GDM1 (cell line): ENCODE results near the gene SPTB.

ENCODE experiments used
- DNase-seq: peaks from one replicate; lab custom pipeline; 2025; lab: John Stamatoyannopoulos, UW

The SPTB gene

DNA sequence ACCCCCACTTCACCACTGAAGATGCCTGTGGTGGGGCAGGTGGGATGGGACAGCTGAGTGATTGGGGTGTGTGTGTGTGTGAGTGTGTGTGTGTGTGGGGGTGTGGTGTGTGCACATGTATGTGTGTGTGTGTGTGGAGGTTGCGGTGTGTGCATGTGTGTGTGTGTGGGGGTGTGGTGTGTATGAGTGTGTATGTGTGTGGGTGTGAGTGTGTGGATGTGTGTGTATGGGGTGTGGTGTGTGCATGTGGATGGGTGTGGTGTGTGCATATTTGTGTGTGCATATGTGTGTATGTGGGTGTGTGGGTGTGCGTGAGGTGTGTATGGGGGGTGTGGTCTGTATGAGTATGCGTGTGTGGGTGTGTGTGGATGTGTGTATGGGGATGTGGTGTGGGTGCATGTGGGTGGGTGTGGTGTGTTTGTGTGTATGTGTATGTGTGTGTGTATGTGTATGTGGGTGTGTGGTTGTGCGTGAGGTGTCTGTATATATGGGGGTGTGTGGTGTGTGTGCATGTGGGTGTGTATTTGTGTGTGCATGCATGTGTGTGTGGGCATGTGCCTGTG is 113.9 kb downstream of the SPTB start:
- no peak for DNase-seq

DNA sequence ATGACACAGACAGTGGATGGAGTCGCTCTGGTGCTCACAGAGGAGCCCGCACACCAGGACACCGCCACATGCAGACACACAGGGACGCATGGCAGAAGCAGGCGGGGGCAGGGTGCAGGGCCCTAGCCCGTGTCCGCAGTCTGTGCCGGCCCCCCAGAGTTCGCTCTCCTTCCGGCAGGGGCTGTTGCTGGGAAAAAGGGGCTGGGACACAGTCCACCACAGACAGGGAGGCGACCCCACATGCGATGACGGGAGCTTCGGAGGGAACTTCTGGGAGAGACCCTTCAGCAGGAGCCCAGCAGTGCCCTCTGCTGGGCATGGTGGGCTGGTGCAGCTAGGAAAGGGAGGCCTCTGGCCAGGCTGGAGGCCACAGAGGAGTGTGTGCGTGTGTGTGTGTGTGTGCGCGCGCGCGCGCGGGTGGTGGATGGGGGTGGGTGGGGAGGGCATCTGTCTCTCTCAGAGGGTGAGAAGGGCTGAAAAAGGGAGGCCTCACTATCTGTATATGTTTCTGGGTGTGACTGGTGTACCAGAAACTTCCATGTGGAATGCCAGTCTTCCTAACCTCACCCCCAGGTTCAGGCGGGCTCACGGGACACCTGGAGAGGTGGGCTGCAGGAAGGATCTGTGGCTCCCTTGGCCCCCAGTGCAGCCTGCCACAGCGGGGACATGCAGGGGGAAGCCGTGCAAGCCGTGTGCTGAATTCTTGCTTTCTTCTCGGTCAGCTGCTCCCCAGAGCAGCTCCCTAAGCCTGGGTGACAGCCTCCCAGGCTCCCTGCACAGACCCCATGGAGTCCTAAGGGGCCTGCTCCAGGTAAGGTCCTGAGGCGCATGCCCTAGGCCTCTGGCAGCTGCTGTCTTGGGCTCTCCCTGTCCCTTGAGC is 114.8 kb downstream of the SPTB start:
- DNase-seq = peak; percentile 69

DNA sequence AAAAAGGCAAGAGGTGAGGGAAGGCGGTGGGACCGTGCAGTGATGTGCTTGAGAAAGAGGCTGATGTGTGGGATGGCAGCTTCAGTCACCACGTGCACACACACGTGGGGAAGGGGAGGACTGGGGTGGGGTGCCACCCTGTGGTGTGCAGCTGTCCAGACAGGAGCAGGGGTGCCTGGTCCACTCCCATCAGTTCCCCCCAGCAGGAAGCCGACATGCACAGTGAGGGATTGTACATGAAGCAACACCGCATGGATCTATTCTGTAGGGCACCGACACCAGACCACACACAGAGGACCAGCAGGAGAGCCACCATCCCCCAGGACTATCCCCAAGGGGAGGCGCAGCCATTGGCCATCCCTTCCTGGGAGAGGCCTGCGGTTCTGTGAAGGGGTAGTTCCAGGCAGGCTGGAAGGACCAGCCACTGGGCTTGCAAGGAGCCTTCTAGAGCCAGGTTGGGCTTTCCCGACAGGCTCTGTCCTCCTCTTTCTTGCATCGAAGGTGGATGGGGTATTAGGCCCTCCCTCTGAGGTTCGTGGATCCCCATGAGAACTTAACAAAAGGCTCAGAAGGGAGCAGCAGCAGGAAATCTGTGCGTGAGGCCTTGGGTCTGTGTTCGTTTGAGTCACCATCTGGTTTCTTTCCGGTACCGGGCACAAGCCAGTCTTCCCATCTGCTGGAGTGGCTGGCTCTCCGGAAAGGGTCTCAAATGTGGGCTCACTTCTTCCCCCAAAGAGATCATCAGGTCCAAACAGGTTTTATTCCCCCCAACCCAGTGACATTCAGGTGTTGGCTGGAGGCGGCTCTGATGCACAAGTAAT is 115.7 kb downstream of the SPTB start:
- no peak for DNase-seq

DNA sequence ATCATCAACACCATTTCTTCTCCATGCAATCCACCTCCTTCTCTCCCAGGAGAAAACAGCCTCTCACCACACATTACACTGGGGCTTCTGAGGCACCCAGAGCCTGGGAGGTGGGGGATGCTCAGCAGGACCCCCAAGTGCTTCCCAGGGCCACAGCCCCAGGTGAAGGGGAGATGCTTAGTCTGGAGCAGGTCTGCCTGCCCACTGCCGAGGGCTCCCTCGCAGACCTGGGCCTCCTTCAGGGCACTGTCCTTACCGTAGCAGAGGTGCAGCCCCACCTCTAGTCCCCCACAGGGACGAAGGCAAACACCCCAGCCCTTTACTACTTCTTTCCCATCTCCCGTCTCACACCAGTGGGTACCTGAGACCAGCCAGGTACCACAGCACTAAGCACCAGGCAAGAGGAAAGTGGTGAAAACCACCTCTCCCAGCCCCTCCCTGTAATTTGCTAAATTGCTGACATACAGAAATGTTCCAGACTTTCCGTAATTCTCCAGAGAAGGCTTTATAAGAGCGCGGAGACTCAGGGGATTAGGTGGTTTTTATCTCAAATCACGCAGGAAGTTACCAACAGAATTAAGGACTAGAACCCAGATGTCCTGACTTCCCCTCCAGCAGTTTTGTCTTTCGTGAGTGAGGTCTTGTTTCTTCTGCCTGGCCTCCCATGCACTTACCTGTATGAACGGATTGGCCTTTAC is 116.5 kb downstream of the SPTB start:
- no peak for DNase-seq

DNA sequence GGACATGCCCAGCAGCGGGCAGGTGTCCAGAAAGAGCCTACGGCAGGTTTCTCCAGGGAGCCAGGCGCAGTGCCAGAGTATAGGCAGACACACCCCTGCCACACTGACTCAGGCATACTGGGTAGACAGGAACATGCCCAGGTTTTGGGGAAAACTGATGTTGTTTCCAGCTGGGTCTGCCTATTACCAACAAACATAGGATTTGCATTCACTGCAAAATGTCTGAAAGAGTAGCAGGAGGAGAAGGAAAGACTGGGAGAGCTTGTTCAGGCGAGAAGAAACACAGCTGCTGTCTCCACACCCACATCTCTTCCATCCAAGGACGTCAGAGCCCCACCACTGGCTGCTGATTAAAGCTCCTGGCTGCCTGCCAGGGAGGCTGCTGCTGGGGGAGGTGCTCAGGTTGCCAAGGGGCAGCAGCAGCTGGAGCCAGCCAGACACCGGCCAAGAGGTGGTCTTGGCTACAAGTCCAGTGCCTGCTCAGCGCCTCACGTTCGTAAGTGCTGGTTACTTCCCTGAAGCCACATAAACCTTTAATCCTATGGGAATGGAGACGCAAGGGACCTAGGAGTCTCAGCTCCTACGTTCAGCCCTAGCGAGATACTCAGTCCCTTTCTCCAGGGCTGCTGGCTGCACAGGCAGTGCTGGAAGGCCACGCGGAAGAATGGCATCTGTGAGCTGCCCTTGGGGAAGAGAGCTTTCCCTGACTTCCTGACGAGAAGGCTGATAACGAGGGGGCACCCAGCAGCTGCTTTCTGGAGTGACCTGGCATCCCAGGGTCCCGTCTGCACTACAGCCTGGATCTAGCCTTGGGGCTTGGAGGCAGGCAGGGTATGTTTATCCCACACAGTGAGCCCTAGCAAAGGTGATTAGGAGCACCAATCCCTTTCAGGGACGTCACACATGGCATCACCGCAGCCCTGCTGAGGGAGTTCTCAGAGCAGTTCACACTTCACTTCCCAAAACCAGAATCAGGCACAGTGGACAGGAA is 117.4 kb downstream of the SPTB start:
- DNase-seq = no peak

DNA sequence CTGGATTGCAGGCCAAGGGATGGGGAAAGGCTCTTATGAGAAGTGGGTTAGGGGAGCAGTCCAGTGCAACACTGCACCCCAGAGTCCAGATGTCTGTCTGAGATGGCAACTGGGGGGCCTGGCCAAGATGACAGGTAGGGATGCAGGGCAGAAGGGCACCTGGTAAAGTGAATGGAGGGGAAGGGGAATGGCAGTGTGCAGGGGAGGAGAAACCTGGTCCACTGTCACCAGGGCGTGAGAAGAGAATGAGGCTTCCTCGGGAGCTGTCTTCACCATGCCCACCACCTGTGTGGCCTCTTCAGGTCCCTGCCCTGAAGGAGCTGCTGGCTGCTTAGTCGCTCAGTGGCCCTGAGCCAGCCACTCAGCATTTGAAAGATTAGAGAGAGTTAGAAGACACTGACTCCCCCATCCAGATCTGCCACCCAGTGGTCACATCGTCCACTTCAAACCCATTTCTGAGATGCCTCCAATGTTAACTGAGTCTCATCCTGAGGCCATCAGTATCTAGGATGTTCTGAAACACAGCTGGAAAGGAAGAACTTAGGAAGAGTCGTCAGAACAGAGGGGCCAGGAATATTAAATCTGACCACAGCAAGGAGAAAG is 118.2 kb downstream of the SPTB start:
- DNase-seq = no peak

DNA sequence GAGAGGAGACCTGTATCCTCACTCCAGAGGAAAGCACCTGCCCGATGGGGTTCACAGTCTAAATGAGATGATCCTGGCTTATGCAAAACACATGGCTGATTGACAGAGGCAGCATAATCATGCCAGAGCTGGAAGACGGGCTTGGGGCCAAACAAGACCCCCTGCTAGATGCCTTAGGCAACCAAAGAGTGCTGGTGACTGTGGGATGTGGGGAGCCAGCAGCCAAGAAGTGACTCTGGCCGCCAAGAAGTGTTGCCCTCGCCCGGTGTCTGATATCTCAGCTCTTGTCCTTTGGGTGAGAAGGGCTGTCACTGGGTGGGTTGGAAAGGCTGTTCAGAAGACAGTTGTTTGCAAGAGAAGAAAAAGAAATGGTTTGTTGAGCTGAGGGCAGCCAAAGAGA is 118.8 kb downstream of the SPTB start:
- DNase-seq = no peak

DNA sequence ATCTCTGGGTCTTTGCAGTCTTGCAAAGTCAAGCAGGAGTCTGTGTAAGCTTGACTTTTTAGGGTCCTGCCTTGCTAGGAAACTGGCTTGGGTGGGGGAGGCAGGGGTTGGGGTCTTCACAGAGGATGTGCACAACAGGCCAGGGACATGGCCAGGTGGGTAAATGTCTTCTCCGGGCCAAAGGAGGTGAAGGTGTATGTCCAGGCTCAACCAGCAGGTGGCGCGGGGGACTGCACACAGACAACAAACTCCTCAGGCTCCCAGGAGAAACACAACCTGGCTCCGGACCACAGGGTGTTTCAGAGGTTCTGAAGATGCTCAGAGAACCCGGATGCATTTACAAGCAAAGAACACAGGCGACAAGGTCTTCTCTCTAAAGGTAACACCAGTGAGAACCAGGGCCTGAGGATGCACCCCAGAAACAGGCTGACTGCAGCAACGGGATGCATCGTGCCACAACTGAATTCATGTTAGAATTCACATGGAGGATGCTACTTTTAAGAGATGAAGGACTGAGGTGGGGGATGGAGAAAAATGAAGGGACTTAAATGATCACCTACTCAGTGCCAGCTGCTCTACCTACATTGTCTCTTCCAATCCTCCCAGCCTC is 119.5 kb downstream of the SPTB start:
- DNase-seq = peak; percentile 26

DNA sequence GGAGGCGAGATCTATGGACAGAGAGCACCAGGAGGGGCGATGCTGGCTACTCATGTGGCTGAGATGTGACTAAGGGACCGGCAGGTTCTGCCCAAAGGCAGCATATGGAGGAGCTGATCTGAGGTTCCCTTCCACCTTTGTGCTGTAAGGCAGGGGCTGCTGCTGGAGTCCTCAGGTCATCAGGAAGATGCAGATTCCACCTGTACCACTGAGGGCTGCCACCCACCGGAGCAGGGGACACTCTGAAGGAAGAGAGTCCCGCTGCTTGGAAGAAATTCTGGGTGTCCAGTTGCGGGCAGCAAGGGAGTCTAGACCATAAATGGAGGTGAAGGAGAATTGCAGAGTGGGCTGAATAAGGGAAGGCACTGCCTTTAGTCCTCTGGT is 120.2 kb downstream of the SPTB start:
- no peak for DNase-seq

DNA sequence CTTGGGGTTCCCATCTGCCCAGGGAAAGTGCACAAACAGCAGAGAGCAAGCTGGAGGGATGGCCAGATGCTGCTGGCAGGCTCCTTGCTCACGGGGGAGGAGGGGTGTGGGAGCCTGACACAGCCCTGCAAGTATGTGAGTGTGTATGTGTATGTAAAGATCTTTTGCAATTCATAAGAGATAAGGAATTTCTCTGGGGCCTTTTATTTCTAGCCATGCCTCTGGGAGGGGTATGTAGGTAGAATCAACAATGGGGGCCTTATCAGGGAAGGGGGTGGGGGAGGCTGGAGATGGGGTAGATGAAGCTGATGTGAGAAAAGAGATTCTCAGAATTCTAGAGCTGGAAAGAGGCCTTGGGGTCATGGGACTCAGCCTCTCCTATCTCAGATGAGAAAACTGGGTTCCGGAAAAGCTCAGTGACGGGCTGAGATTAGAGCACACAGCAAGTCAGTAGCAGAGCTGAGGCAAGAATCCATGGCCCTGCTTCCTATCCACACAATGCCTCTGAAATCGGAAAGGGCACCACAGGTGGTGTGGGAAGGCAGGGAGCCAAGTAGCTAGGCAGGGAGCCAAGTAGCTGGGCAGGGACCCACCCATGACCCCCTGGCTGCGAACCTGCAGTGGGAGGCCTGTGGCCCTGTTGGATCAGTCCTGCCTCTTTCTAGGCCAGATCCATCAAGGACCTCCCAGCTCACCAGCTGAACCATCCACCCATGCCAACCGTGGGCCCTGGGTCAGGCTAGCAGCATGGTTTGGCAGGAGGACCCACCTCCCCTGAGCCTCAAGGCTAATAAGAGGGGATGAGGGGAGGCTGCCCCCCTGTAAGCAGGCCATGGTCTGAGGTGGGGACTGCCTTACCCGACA is 120.8 kb downstream of the SPTB start:
- no peak for DNase-seq

DNA sequence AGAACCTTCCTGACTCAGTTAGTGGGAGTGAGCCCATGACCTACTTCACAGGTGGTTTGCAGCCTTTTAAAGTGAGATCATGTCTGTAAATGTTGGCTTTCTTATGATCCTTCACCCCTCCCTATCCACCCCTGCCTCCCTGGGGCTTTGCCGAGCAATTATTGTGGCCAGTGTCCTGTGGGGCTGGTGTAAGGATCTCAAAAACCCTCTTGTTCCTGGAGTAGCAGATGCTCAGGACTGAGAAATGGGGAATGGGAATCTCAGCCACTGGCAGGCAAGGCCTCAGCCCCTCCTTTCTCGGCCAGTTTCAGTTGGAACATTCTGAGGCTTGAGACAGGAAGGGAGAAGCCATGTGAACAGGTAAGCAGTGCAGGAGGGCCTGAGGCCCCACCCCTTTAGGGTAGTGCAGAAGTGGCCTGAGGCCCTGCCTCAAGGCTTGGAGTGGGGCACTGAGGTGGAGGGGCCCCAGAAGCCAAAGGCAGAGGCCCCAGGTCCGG is 121.6 kb downstream of the SPTB start:
- DNase-seq = no peak

DNA sequence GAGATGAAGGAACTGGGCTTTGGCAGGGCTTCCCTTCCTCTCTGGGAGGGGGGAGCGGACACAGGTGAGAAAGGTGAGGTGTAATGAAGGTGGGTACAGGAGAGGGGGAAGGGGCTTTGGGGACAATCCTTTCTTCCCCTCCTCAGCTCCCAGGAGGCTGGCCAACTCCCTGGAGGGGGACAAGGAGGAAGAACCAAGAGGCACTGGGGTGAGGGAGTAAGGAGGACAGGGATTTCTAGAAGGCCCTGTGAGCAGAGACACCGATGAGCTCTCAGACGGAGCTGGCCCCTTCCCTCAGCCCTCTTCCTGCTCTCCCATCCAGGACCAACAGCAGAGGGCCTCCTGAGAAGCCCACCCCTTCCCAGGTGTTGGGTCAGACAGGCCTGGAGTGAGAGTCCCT is 122.1 kb downstream of the SPTB start:
- DNase-seq = no peak

DNA sequence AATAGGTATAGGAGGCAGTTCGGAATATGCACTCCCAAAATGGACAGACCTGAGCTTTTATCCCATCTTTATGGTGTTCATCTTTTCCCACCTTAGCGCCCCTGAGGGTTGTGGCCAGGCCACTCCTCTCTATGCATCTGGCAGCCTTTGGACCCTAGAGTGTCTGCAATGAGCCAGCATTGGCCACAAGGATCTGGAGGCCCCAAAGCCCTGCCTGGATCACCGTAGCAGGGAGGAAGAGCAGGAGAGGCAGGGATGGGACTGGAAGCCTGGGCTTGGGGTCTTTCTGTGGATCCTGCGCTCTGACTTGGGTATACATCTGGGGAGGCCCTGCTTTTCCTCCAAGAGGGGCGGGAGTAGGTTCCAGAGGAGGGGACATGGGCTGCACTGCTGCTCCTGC is 123.0 kb downstream of the SPTB start:
- no peak for DNase-seq

DNA sequence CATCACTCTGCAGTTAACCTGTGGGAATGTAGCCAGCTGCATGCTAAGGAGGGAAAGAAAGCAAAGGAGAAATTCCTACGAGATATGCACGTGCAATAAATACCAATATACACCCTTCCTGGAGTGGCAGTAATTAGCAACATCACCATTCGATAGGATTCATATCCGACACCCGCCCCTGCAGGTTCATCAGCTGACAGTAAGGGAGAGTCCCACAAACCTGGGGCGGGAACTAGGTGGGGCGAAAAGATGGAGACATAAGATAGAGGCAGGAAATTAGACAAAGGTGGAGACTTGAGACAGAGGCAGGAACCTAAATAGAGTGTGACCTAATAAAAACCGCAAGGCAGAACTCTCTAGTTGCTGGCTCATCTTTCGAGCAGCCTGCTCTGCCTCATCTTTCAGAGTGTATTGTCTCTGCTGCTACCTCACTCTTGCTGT is 123.9 kb downstream of the SPTB start:
- DNase-seq = no peak

DNA sequence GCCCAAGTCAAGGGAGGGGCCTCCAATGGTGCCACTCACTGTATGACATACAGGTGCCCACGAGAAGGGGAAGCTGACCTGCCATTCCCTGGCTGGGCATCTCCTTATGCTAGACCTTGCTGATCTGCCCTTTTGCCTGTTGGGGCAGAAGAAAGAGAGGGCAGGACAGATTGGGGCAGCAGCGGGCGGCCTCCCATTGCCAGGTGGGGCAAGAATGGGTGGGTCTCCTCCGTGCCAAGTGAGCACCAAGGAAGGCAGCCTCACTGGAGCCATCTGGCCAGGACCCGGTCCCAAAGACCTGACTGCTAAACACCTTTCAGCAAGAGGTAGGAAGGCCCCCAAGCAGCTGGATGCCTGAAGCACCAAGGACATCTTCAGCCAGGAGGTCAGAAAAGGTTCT is 125.0 kb downstream of the SPTB start:
- no peak for DNase-seq

DNA sequence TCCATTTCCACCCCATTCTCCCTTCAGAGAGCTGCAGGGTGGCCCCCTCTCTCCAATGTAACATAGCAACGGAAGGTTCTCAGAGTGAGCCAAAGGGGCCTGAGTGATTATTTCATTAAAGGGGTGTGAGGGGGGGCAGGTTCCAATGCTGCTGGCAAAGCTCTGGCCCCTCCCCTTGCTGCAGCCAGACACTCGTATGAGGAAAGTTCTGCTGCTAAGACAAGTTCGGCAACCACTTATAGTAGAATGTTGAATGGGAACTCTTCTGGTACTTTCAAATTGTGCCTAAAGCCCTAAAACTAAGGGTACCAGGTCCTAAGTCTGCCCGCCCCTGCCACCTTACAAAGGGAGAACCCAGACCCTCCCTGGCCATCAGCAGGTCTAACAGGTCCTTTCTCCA is 125.7 kb downstream of the SPTB start:
- DNase-seq = no peak

DNA sequence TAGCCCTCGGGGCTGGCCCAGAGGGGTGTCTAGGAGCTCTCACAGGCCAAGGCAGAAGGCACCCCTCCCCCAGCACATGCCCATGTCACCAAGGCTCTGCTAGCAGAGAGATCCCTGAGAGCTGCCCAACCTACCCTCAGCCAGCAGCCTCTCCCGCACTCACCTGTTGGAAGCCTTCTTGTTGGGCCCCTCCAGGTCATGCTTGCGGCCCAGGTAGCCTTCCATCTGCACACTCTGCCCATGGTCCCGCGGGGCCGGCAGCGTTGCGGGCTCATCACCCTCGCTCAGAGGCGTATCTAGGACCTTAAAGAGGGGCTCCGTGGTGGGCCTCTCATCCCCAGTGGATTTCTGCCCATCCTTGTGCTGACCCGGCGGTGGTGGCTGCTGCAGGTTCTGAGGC is 126.3 kb downstream of the SPTB start:
- no peak for DNase-seq

DNA sequence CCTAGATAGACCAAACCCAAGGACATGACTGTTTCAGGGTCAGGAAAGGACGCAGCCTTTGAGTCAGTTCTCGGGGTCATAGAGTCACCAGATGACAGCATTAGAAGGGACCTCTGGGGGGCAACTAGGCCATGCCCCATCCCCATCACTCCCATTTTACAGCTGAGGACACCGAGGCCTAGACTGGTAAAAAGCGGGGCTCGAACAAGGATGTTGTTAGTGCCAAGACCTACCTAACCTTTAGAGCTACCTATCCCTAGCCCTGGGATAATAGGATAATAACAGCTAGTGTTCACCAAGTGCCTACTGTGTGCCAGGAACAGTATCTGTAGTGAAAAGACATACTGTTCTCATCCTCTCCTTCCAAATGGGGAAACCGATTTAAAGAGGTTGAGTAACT is 126.8 kb downstream of the SPTB start:
- no peak for DNase-seq
